Endothelial cell of umbilical vein (primary cell): ENCODE data around the gene EDC4.

Experiments
- CTCF ChIP-seq, 2 donors: IDR thresholded peaks; 1 replicate in 1 of 2; 2 replicates in 1 of 2; pipeline ENCODE4 v1.5.1; 2011; ENCODE audit warnings: low read length in 2 of 2, mild to moderate bottlenecking in 2 of 2, moderate library complexity in 2 of 2, control low read depth in 1 of 2, inconsistent platforms in 1 of 2, low read depth in 1 of 2; ENCODE audit not compliant: insufficient read depth in 1 of 2; ENCODE audit errors: extremely low read depth in 1 of 2
- EZH2 ChIP-seq: IDR thresholded peaks from 2 replicates; pipeline ENCODE4 v1.6.1; 2012; ENCODE audit warnings: borderline replicate concordance, low read depth, mild to moderate bottlenecking, moderate library complexity, low read length, inconsistent platforms; ENCODE audit not compliant: severe bottlenecking
- POLR2A ChIP-seq: IDR thresholded peaks from 2 replicates; pipeline ENCODE4 v1.6.1; 2012; ENCODE audit warnings: low read depth, mild to moderate bottlenecking, control low read depth, low read length

GRCh38 chr16:67833415-67834241 lies 39.2 kb upstream of the EDC4 start:
- no peak for TF ChIP-seq EZH2
- no peak for TF ChIP-seq CTCF (IDR thresholded peaks at IDR 0.05; ENCODE audit: extremely low read depth in 1 of 2, insufficient read depth in 1 of 2, low read depth in 1 of 2, low read length in 2 of 2)
- TF ChIP-seq POLR2A = peak; percentile 91
